Mesenchymal stem cell (in vitro differentiated cells and primary cell): Measurements from ENCODE around the gene CACNA1C.

Source experiments
- DNase-seq: peaks from one replicate; pipeline ENCODE4 v3.0.0-alpha.2; 2013
- H2AFZ ChIP-seq: one replicate; pipeline ENCODE4 v1.6.1; 2013; ENCODE audit warnings: low read depth, mild to moderate bottlenecking, control low read depth, inconsistent platforms, low read length, moderate library complexity
- H2AK5ac ChIP-seq: 2 replicates; pipeline ENCODE4 v1.6.1; 2013; ENCODE audit warnings: low read length, moderate library complexity, mild to moderate bottlenecking, inconsistent platforms; ENCODE audit not compliant: severe bottlenecking
- H2BK120ac ChIP-seq: one replicate; pipeline ENCODE4 v1.6.1; 2013; ENCODE audit warnings: low read depth, mild to moderate bottlenecking, inconsistent platforms, low read length, moderate library complexity
- H2BK12ac ChIP-seq, 2 experiments: one replicate each; pipeline ENCODE4 v1.6.1; 2013; ENCODE audit warnings: inconsistent platforms in 2 of 2, low read length in 2 of 2, mild to moderate bottlenecking in 2 of 2, moderate library complexity in 2 of 2, control low read depth in 1 of 2
- H2BK15ac ChIP-seq: one replicate; pipeline ENCODE4 v1.6.1; 2013; ENCODE audit warnings: mild to moderate bottlenecking, low read depth, inconsistent platforms; ENCODE audit not compliant: poor library complexity, severe bottlenecking
- H2BK5ac ChIP-seq: 2 replicates; pipeline ENCODE4 v1.6.1; 2013; ENCODE audit warnings: low read depth, mild to moderate bottlenecking, low read length, control low read depth, inconsistent platforms; ENCODE audit not compliant: poor library complexity, severe bottlenecking
- H3K14ac ChIP-seq, 2 experiments: one replicate each; pipeline ENCODE4 v1.6.1; 2013; ENCODE audit warnings: inconsistent platforms in 2 of 2, low read length in 2 of 2, control low read depth in 1 of 2, mild to moderate bottlenecking in 1 of 2, moderate library complexity in 1 of 2
- H3K18ac ChIP-seq, 2 experiments: one replicate each; pipeline ENCODE4 v1.6.1; 2013; ENCODE audit warnings: inconsistent platforms in 2 of 2, low read length in 2 of 2, control low read depth in 1 of 2, low read depth in 1 of 2, mild to moderate bottlenecking in 1 of 2
- H3K23ac ChIP-seq, 2 experiments: one replicate each; pipeline ENCODE4 v1.6.1; 2013; ENCODE audit warnings: inconsistent platforms in 2 of 2, low read length in 2 of 2, mild to moderate bottlenecking in 2 of 2, moderate library complexity in 2 of 2, control low read depth in 1 of 2
- H3K27ac ChIP-seq: 2 replicates; pipeline ENCODE4 v1.5.1; 2013; ENCODE audit warnings: mild to moderate bottlenecking, moderate library complexity, low read length, control low read depth, inconsistent platforms; ENCODE audit not compliant: poor library complexity, severe bottlenecking
- H3K27me3 ChIP-seq, 2 experiments: 2 replicates each; pipeline versions ENCODE4 v1.6.1 to v1.7.0; 2013; ENCODE audit warnings: low read length in 2 of 2, mild to moderate bottlenecking in 2 of 2, moderate library complexity in 2 of 2, control low read depth in 1 of 2, inconsistent platforms in 1 of 2; ENCODE audit not compliant: control insufficient read depth in 1 of 2, insufficient read depth in 1 of 2
- H3K36me3 ChIP-seq, 2 experiments: 2 replicates each; pipeline versions ENCODE4 v1.6.1 to v1.7.0; 2013; ENCODE audit warnings: low read length in 2 of 2, control low read depth in 1 of 2, inconsistent platforms in 1 of 2, low read depth in 1 of 2, mild to moderate bottlenecking in 1 of 2; ENCODE audit not compliant: insufficient read depth in 2 of 2, control insufficient read depth in 1 of 2
- H3K4ac ChIP-seq, 2 experiments: one replicate each; pipeline ENCODE4 v1.6.1; 2013; ENCODE audit warnings: inconsistent platforms in 2 of 2, low read length in 2 of 2, mild to moderate bottlenecking in 2 of 2, moderate library complexity in 2 of 2, control low read depth in 1 of 2, low read depth in 1 of 2
- H3K4me1 ChIP-seq: 2 replicates; pipeline ENCODE4 v1.6.1; 2013; ENCODE audit warnings: low read depth, low read length, control low read depth; ENCODE audit not compliant: control insufficient read depth, insufficient read depth
- H3K4me2 ChIP-seq: 2 replicates; pipeline ENCODE4 v1.6.1; 2013; ENCODE audit warnings: low read length, mild to moderate bottlenecking, inconsistent platforms; ENCODE audit not compliant: poor library complexity, severe bottlenecking
- H3K4me3 ChIP-seq, 2 experiments: 2 replicates each; pipeline versions ENCODE4 v1.5.1 to v1.7.0; 2013; ENCODE audit warnings: low read length in 2 of 2, mild to moderate bottlenecking in 2 of 2, control low read depth in 1 of 2, low read depth in 1 of 2; ENCODE audit not compliant: insufficient read depth in 1 of 2
- H3K79me1 ChIP-seq: replicated peaks from 2 replicates; pipeline ENCODE4 v1.6.1; 2013; ENCODE audit warnings: mild to moderate bottlenecking, control low read depth, low read length, inconsistent platforms; ENCODE audit not compliant: poor library complexity, severe bottlenecking
- H3K9ac ChIP-seq: 2 replicates; pipeline ENCODE4 v1.7.0; 2013; ENCODE audit warnings: mild to moderate bottlenecking, low read length, moderate library complexity
- H3K9me3 ChIP-seq: 2 replicates; pipeline ENCODE4 v1.7.0; 2013; ENCODE audit warnings: mild to moderate bottlenecking, low read length; ENCODE audit not compliant: control insufficient read depth
- H4K8ac ChIP-seq: one replicate; pipeline ENCODE4 v1.6.1; 2013; ENCODE audit warnings: inconsistent platforms, mild to moderate bottlenecking, low read length, moderate library complexity
- H4K91ac ChIP-seq: one replicate; pipeline ENCODE4 v1.6.1; 2013; ENCODE audit warnings: mild to moderate bottlenecking, low read length, inconsistent platforms
- WGBS: methylation state at CpG from one replicate; pipeline ENCODE4 v1.1.7; 2013; ENCODE audit warnings: mixed read lengths; 5-methylcytosine and 5-hydroxymethylcytosine counted together

Gene CACNA1C

DNA sequence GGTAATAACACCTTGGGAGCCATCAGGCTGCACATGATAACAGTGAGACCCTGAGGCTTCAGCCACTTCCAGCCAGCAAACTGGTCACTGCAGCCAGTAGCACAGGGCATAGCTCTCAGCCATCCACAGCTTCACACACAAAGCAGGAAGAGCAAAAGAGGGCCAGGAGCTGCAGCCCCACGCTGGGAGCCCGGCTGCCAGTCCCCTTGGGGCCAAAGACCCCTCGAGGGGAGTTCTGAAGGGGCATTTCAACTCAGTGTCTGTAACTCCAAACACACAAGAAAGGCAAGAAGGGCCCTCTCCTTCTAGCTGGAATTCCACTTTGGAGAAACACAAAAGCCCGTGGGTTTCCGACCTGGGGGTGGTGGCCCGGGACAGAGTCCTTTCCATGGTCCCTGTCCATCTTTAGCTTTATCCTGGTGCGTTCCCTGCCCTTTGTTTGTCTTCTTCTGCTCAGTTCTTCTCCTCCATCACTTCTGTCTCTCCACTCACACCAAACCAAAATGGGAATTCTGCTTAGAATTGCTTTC is 590.2 kb downstream of the CACNA1C start:
- H3K4me1 ChIP-seq: peaks cover 14% of the 10 kb centered on the region
- no peaks in the 10 kb centered on the region for H3K9me3 ChIP-seq
- no peak overlapping the region for H4K8ac ChIP-seq
- no peak overlapping the region for H2BK15ac ChIP-seq
- no peak overlapping the region for H3K27ac ChIP-seq
- H3K18ac ChIP-seq: no peak overlapping the region
- peaks cover 0 to 7% of the 10 kb centered on the region in 2 experiments for H3K36me3 ChIP-seq
- H3K79me1 ChIP-seq: no peaks in the 10 kb centered on the region
- no peak overlapping the region for H4K91ac ChIP-seq
- WGBS: 87% methylated on average over 7 of the region's 7 CpGs
- no peak overlapping the region for H2BK5ac ChIP-seq
- H3K27me3 ChIP-seq: peaks cover 0 to 15% of the 10 kb centered on the region in 2 experiments
- no peak overlapping the region for H3K4ac ChIP-seq
- no peak overlapping the region for H3K4me3 ChIP-seq
- H2AFZ ChIP-seq: no peak overlapping the region
- no peak overlapping the region for H3K4me2 ChIP-seq
- no peak overlapping the region for H3K23ac ChIP-seq
- H2BK12ac ChIP-seq: no peak overlapping the region
- H3K9ac ChIP-seq: no peak overlapping the region
- no peak overlapping the region for H2BK120ac ChIP-seq
- DNase-seq: no peak
- no peak overlapping the region for H2AK5ac ChIP-seq
- H3K14ac ChIP-seq: no peak overlapping the region

DNA sequence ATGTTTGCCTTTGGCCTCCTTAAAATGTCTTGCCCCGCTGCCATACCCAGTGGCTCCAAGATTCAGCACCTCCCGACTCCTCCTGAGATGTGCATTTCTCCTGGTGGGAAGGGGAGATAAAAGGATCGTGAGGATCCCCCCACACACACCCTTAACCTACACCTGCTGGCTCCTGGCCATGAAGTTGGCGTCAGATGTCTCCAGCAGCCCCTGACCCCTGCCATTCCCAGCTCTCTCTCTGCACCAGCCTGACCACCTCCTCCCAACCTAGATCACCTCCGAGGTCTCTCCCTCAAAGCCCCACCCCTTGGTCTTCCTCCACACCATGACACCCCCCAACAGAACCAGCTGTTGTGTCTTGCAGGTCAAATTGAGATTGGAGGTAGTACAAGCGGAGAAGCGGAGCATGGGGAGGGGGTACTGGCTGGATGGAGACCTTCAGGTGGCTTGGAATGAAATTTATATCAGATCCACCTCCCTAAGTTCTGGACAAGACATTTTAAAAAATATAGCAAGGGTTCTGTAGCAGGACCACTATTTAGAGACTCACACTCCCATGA is 590.9 kb downstream of the CACNA1C start:
- no peak overlapping the region for H2AFZ ChIP-seq
- peaks cover 0 to 7% of the 10 kb centered on the region in 2 experiments for H3K36me3 ChIP-seq
- no peak overlapping the region for H2BK12ac ChIP-seq
- H2BK15ac ChIP-seq: no peak overlapping the region
- no peak overlapping the region for H3K4me3 ChIP-seq
- no peak for DNase-seq
- no peaks in the 10 kb centered on the region for H3K79me1 ChIP-seq
- H3K27ac ChIP-seq: no peak overlapping the region
- H2BK5ac ChIP-seq: no peak overlapping the region
- peaks cover 0 to 17% of the 10 kb centered on the region in 2 experiments for H3K27me3 ChIP-seq
- H3K9ac ChIP-seq: no peak overlapping the region
- no peak overlapping the region for H2BK120ac ChIP-seq
- H4K8ac ChIP-seq: no peak overlapping the region
- no peak overlapping the region for H4K91ac ChIP-seq
- peaks cover 14% of the 10 kb centered on the region for H3K4me1 ChIP-seq
- no peak overlapping the region for H3K4ac ChIP-seq
- H2AK5ac ChIP-seq: no peak overlapping the region
- no peak overlapping the region for H3K4me2 ChIP-seq
- 81% methylated on average over 4 of the region's 7 CpGs for WGBS
- H3K9me3 ChIP-seq: no peaks in the 10 kb centered on the region
- no peak overlapping the region for H3K14ac ChIP-seq
- H3K23ac ChIP-seq: no peak overlapping the region
- no peak overlapping the region for H3K18ac ChIP-seq

DNA sequence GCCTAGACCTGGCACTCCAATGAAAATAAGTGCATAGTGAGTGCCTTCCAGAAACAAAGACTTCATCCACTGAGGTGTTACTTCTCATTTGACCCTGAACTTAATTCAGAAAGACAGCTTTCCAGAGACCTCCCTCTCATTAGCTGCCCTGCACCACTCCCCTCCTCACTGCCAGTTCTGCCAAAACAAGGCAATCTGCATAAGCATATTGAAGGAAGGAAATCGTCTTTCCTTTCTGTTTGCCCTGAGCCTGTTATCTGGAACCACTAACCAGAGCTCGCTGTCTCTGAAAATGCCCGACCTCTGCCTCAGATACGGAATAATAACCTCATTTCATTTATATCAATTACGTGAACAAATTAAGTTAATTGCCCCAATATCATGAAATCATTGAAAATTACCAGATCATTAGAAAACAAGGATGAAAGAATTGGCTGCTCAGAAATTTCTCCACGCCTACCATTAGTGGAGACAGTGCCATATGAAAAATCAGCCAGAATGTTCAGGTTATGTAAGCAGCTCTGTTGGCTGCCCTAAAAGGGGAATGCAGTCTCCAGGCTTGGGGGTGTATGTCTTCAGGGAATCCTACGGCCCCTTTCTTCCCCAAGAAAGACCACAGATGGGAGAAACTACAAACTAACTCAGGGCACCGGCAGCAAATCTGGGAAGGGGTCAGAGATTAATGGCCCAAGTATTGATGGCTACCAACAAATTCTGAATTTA is 592.1 kb downstream of the CACNA1C start:
- no peak overlapping the region for H3K4me3 ChIP-seq
- H3K9me3 ChIP-seq: no peaks in the 10 kb centered on the region
- WGBS: 97% methylated on average over 7 of the region's 8 CpGs
- H3K4me2 ChIP-seq: no peak overlapping the region
- peaks cover 0 to 28% of the 10 kb centered on the region in 2 experiments for H3K27me3 ChIP-seq
- no peak overlapping the region for H3K27ac ChIP-seq
- no peaks in the 10 kb centered on the region for H3K36me3 ChIP-seq
- peaks cover 13% of the 10 kb centered on the region for H3K4me1 ChIP-seq
- no peak overlapping the region for H2BK15ac ChIP-seq
- no peaks in the 10 kb centered on the region for H3K79me1 ChIP-seq
- H2BK120ac ChIP-seq: no peak overlapping the region
- no peak overlapping the region for H3K4ac ChIP-seq
- no peak overlapping the region for H2BK5ac ChIP-seq
- no peak overlapping the region for H4K91ac ChIP-seq
- no peak overlapping the region for H2AFZ ChIP-seq
- H3K14ac ChIP-seq: no peak overlapping the region
- no peak for DNase-seq
- H4K8ac ChIP-seq: no peak overlapping the region
- no peak overlapping the region for H2BK12ac ChIP-seq
- no peak overlapping the region for H3K23ac ChIP-seq
- H3K9ac ChIP-seq: no peak overlapping the region
- no peak overlapping the region for H3K18ac ChIP-seq
- no peak overlapping the region for H2AK5ac ChIP-seq

DNA sequence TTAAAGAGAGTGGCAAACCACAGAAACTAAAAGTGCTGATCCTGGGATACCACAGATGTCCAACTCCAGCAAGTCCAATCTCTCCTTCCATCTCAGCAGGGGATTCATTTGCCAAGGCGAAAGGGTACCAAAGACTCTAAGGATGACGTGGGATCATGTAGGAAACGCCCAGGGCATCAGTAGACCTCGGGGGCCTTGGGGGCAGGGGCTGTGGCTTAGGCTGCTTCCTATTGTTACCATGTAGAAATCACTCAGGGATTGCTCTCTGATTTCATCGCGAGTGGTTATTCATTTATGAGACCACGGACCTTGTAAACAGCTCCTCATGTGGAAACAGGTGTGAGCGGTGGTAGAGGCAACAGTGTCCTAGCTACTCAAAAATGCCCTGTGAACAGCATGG is 592.7 kb downstream of the CACNA1C start:
- Histone ChIP-seq H2AK5ac (no peak overlapping the region), H2BK12ac (no peak overlapping the region), H2BK15ac (no peak overlapping the region), H3K4me3 (no peak overlapping the region), H3K4ac (no peak overlapping the region), H3K79me1 (no peaks in the 10 kb centered on the region), H3K9ac (no peak overlapping the region), H3K27ac (no peak overlapping the region), H3K4me1 (peaks cover 7% of the 10 kb centered on the region), H4K91ac (no peak overlapping the region), H4K8ac (no peak overlapping the region), H2AFZ (no peak overlapping the region), H3K9me3 (no peaks in the 10 kb centered on the region), H2BK5ac (no peak overlapping the region), H3K23ac (no peak overlapping the region), H3K18ac (no peak overlapping the region), H3K14ac (no peak overlapping the region), H3K27me3 (peaks cover 0 to 35% of the 10 kb centered on the region in 2 experiments), H2BK120ac (no peak overlapping the region), H3K36me3 (no peaks in the 10 kb centered on the region), H3K4me2 (no peak overlapping the region)
- WGBS: 88% methylated on average over 8 of the region's 8 CpGs
- no peak for DNase-seq
